OCI-LY3 (cell line): ENCODE measurements around the gene ADCY4.

Experiments
- H2AFZ ChIP-seq: fragments of 200-600, 300-600 bp; shearing (Covaris generic); 2 replicates; pipeline ENCODE4 v1.6.0; 2014; ENCODE audit warnings: antibody characterized with exemption, low read depth, low read length
- H3K27ac ChIP-seq: fragments of 200-600, 300-600 bp; sonication (generic); 2 replicates; pipeline ENCODE4 v1.5.1; 2014; ENCODE audit warnings: mild to moderate bottlenecking, low read length, moderate library complexity, mixed read lengths
- H3K27me3 ChIP-seq: fragments of 200-600, 300-600 bp; sonication (generic); 2 replicates; pipeline ENCODE4 v1.6.1; 2014; ENCODE audit warnings: low read depth, low read length, mixed read lengths
- H3K36me3 ChIP-seq: fragments of 200-600, 300-600 bp; sonication (generic); replicated peaks from 2 replicates; pipeline ENCODE3; 2014; ENCODE audit warnings: low read depth, low read length, mixed read lengths
- H3K4me1 ChIP-seq: fragments of 300-600, 200-600 bp; sonication (generic); 2 replicates; pipeline ENCODE4 v1.6.1; 2014; ENCODE audit warnings: low read length, mixed read lengths
- H3K4me2 ChIP-seq: fragments of 200-600, 300-600 bp; sonication (generic); 2 replicates; pipeline ENCODE4 v1.6.1; 2014; ENCODE audit warnings: low read length, mixed read lengths
- H3K4me3 ChIP-seq: fragments of 300-600, 200-600 bp; sonication (generic); 2 replicates; pipeline ENCODE4 v1.5.1; 2014; ENCODE audit warnings: antibody characterized with exemption, mild to moderate bottlenecking, low read length, moderate library complexity
- H3K79me2 ChIP-seq: fragments of 300-600, 200-600 bp; shearing (Covaris generic); 2 replicates; pipeline ENCODE4 v1.6.1; 2014; ENCODE audit warnings: mild to moderate bottlenecking, low read length, mixed read lengths
- H3K9ac ChIP-seq: fragments of 300-600, 200-600 bp; shearing (Covaris generic); 2 replicates; pipeline ENCODE4 v1.6.0; 2014; ENCODE audit warnings: mild to moderate bottlenecking, low read length, moderate library complexity
- H3K9me3 ChIP-seq: fragments of 200-600, 300-600 bp; shearing (Covaris generic); 2 replicates; pipeline ENCODE4 v1.6.1; 2014; ENCODE audit warnings: low read length, mixed read lengths; ENCODE audit not compliant: insufficient read depth
- H4K20me1 ChIP-seq: fragments of 200-600, 300-600 bp; sonication (generic); 2 replicates; pipeline ENCODE4 v1.6.1; 2016; ENCODE audit warnings: low read length, mixed read lengths; ENCODE audit not compliant: insufficient read depth
- CTCF ChIP-seq: fragments of 200-600, 300-600 bp; sonication (generic); IDR thresholded peaks from 2 replicates; pipeline ENCODE4 v1.5.1; 2014; ENCODE audit warnings: antibody characterized with exemption, low read length, low read depth
- EZH2phosphoT487 ChIP-seq: fragments of 200-600 bp; shearing (Covaris generic); IDR thresholded peaks from 2 replicates; pipeline ENCODE4 v1.6.1; 2018; ENCODE audit warnings: antibody characterized with exemption, mixed run types, low read depth

ADCY4 gene

GRCh38 chr14:24285351-24285750, 49.5 kb downstream of the ADCY4 start:
- H3K4me3 ChIP-seq, result no peak overlapping the region
- no peak overlapping the region for H3K27ac ChIP-seq
- TF ChIP-seq CTCF (no peak), EZH2phosphoT487 (no peak)
- H3K36me3 ChIP-seq, result peaks cover 4% of the 10 kb centered on the region
- no peak overlapping the region for H3K4me2 ChIP-seq
- no peak overlapping the region for H3K9ac ChIP-seq
- peaks cover 7% of the 10 kb centered on the region for H3K27me3 ChIP-seq
- no peaks in the 10 kb centered on the region for H3K79me2 ChIP-seq
- peaks cover 13% of the 10 kb centered on the region for H3K4me1 ChIP-seq
- no peaks in the 10 kb centered on the region for H3K9me3 ChIP-seq
- H4K20me1 ChIP-seq, result peaks cover 10% of the 10 kb centered on the region
- no peak overlapping the region for H2AFZ ChIP-seq

GRCh38 chr14:24284501-24285035, 50.3 kb downstream of the ADCY4 start:
- TF ChIP-seq EZH2phosphoT487 (no peak), CTCF (no peak)
- Histone ChIP-seq H3K9me3 (no peaks in the 10 kb centered on the region), H3K4me2 (no peak overlapping the region), H3K4me3 (no peak overlapping the region), H3K36me3 (no peaks in the 10 kb centered on the region), H2AFZ (no peak overlapping the region), H3K4me1 (peaks cover 13% of the 10 kb centered on the region), H4K20me1 (peaks cover 4% of the 10 kb centered on the region; the same call in 1 of the 2 replicates), H3K79me2 (no peaks in the 10 kb centered on the region), H3K27ac (no peak overlapping the region), H3K9ac (no peak overlapping the region), H3K27me3 (peaks cover 7% of the 10 kb centered on the region)

GRCh38 chr14:24283796-24284460, 50.9 kb downstream of the ADCY4 start:
- Histone ChIP-seq H3K27me3 (peaks cover 7% of the 10 kb centered on the region), H3K9me3 (no peaks in the 10 kb centered on the region), H3K4me3 (no peak overlapping the region), H3K4me2 (no peak overlapping the region), H3K36me3 (no peaks in the 10 kb centered on the region), H2AFZ (no peak overlapping the region), H4K20me1 (no peaks in the 10 kb centered on the region; the same call in 1 of the 2 replicates), H3K79me2 (no peaks in the 10 kb centered on the region), H3K9ac (no peak overlapping the region), H3K27ac (no peak overlapping the region), H3K4me1 (peaks cover 15% of the 10 kb centered on the region)
- no peak for TF ChIP-seq EZH2phosphoT487
- no peak for TF ChIP-seq CTCF

GRCh38 chr14:24282736-24283135, 52.1 kb downstream of the ADCY4 start:
- Histone ChIP-seq H3K36me3 (no peaks in the 10 kb centered on the region), H3K4me3 (no peak overlapping the region), H3K9ac (no peak overlapping the region), H3K79me2 (no peaks in the 10 kb centered on the region), H2AFZ (no peak overlapping the region), H4K20me1 (no peaks in the 10 kb centered on the region), H3K27me3 (peaks cover 7% of the 10 kb centered on the region), H3K27ac (no peak overlapping the region), H3K4me1 (peaks cover 27% of the 10 kb centered on the region), H3K9me3 (no peaks in the 10 kb centered on the region), H3K4me2 (no peak overlapping the region)
- TF ChIP-seq EZH2phosphoT487 (no peak), CTCF (no peak)
